Loucy (cell line): ENCODE results near the gene PTPRO.

Experiments used
- H2AFZ ChIP-seq: fragments of 200-600 bp; sonication (generic); 2 replicates; pipeline ENCODE4 v1.6.0; 2016; ENCODE audit warnings: antibody characterized with exemption, mild to moderate bottlenecking, low read length, moderate library complexity
- H3F3A ChIP-seq: fragments of 200-600 bp; 2 replicates; pipeline ENCODE4 v1.6.0; 2016; ENCODE audit warnings: antibody characterized with exemption, low read depth, mild to moderate bottlenecking
- H3K27me3 ChIP-seq: fragments of 200-600 bp; sonication (generic); 2 replicates; pipeline ENCODE4 v1.6.1; 2014; ENCODE audit warnings: low read length, mild to moderate bottlenecking; ENCODE audit not compliant: insufficient read depth, poor library complexity, severe bottlenecking
- H3K36me3 ChIP-seq: fragments of 200-600 bp; sonication (generic); 2 replicates; pipeline ENCODE4 v1.6.1; 2016; ENCODE audit warnings: low read length; ENCODE audit not compliant: insufficient read depth
- H3K4me1 ChIP-seq: fragments of 200-600 bp; sonication (generic); 2 replicates; pipeline ENCODE4 v1.5.1; 2014; ENCODE audit warnings: low read length, mild to moderate bottlenecking; ENCODE audit not compliant: insufficient read depth, poor library complexity, severe bottlenecking
- H3K4me2 ChIP-seq: fragments of 200-600 bp; sonication (generic); 2 replicates; pipeline ENCODE4 v1.6.0; 2014; ENCODE audit warnings: antibody characterized with exemption, low read length, low read depth, mild to moderate bottlenecking; ENCODE audit not compliant: poor library complexity, severe bottlenecking
- H3K4me3 ChIP-seq: fragments of 200-600 bp; sonication (generic); 2 replicates; pipeline ENCODE4 v1.5.1; 2014; ENCODE audit warnings: low read length, mild to moderate bottlenecking, mixed read lengths; ENCODE audit not compliant: poor library complexity, severe bottlenecking
- H3K79me2 ChIP-seq: fragments of 200-600 bp; sonication (generic); 2 replicates; pipeline ENCODE4 v1.6.1; 2014; ENCODE audit warnings: low read length; ENCODE audit not compliant: insufficient read depth
- H3K9ac ChIP-seq: fragments of 200-600 bp; sonication (generic); 2 replicates; pipeline ENCODE4 v1.6.0; 2014; ENCODE audit warnings: mild to moderate bottlenecking, low read depth, low read length, moderate library complexity; ENCODE audit not compliant: poor library complexity, severe bottlenecking
- H3K9me2 ChIP-seq: fragments of 200-600 bp; sonication (generic); replicated peaks from 2 replicates; pipeline ENCODE4 v1.6.1; 2016; ENCODE audit warnings: low read depth, low read length, mixed read lengths
- H3K9me3 ChIP-seq: fragments of 200-600 bp; sonication (generic); 2 replicates; pipeline ENCODE4 v1.6.1; 2014; ENCODE audit warnings: mild to moderate bottlenecking, antibody characterized with exemption, low read length, low read depth; ENCODE audit not compliant: insufficient read depth
- H4K20me1 ChIP-seq: fragments of 200-600 bp; sonication (generic); 2 replicates; pipeline ENCODE4 v1.6.0; 2014; ENCODE audit warnings: antibody characterized with exemption, low read length, mild to moderate bottlenecking; ENCODE audit not compliant: insufficient read depth, poor library complexity, severe bottlenecking
- CTCF ChIP-seq: fragments of 200-600 bp; sonication (generic); conservative IDR thresholded peaks from 2 replicates; pipeline ENCODE4 v1.5.1; 2014; ENCODE audit warnings: mild to moderate bottlenecking, antibody characterized with exemption, low read length
- EZH2phosphoT487 ChIP-seq: fragments of 200-600 bp; IDR thresholded peaks from 2 replicates; pipeline ENCODE4 v1.6.1; 2018; ENCODE audit warnings: antibody characterized with exemption, mild to moderate bottlenecking, moderate library complexity, borderline replicate concordance

PTPRO gene

GRCh38 chr12:15538881-15539280 is 216.6 kb downstream of the PTPRO start:
- no peaks in the 10 kb centered on the region for H3K79me2 ChIP-seq
- peaks cover 7% of the 10 kb centered on the region for H3K4me1 ChIP-seq
- TF ChIP-seq EZH2phosphoT487 (no peak), CTCF (no peak)
- no peak overlapping the region for H3K4me3 ChIP-seq
- H3K9ac ChIP-seq, result no peak overlapping the region
- no peaks in the 10 kb centered on the region for H3K36me3 ChIP-seq
- H3F3A ChIP-seq, result no peaks in the 10 kb centered on the region
- no peaks in the 10 kb centered on the region for H3K27me3 ChIP-seq
- no peak overlapping the region for H3K4me2 ChIP-seq
- H3K9me2 ChIP-seq, result no peaks in the 10 kb centered on the region
- no peak overlapping the region for H2AFZ ChIP-seq
- no peaks in the 10 kb centered on the region for H4K20me1 ChIP-seq
- H3K9me3 ChIP-seq, result no peaks in the 10 kb centered on the region

- no peak overlapping the region for H3K4me2 ChIP-seq
- H3K79me2 ChIP-seq, result no peaks in the 10 kb centered on the region
- H3K4me3 ChIP-seq, result no peak overlapping the region
- no peaks in the 10 kb centered on the region for H3K9me3 ChIP-seq
- no peaks in the 10 kb centered on the region for H3K27me3 ChIP-seq
- no peaks in the 10 kb centered on the region for H3F3A ChIP-seq
- H4K20me1 ChIP-seq, result no peaks in the 10 kb centered on the region
- no peaks in the 10 kb centered on the region for H3K36me3 ChIP-seq
- H3K4me1 ChIP-seq, result no peaks in the 10 kb centered on the region
- H3K9ac ChIP-seq, result no peak overlapping the region
- H3K9me2 ChIP-seq, result no peaks in the 10 kb centered on the region
- TF ChIP-seq EZH2phosphoT487 (no peak), CTCF (no peak)
- no peak overlapping the region for H2AFZ ChIP-seq
These were observed 217.7 kb downstream of the PTPRO start for GRCh38 chr12:15540005-15540404.

GRCh38 chr12:15540469-15540872 is 218.2 kb downstream of the PTPRO start:
- H3K79me2 ChIP-seq, result no peaks in the 10 kb centered on the region
- H4K20me1 ChIP-seq, result no peaks in the 10 kb centered on the region
- H3K4me2 ChIP-seq, result no peak overlapping the region

More at GRCh38 chr12:15540469-15540872, 218.2 kb downstream of the PTPRO start:
- no peak overlapping the region for H3K4me3 ChIP-seq
- no peaks in the 10 kb centered on the region for H3K9me3 ChIP-seq
- no peaks in the 10 kb centered on the region for H3F3A ChIP-seq
- no peaks in the 10 kb centered on the region for H3K9me2 ChIP-seq
- H2AFZ ChIP-seq, result no peak overlapping the region
- no peaks in the 10 kb centered on the region for H3K4me1 ChIP-seq
- H3K36me3 ChIP-seq, result no peaks in the 10 kb centered on the region
- no peak overlapping the region for H3K9ac ChIP-seq
- TF ChIP-seq CTCF (no peak), EZH2phosphoT487 (no peak)
- H3K27me3 ChIP-seq, result no peaks in the 10 kb centered on the region
